ENCODE results near the gene SPRING1. TPM values are rescaled to one million over a fixed set of nuclear protein-coding genes. Genes with fewer than 3 reads are reported as not detected.

The SPRING1 gene
- total and polyA plus RNA-seq, 2 of the 4 experiments (the other 2 are of a cell fraction): 12.4 to 14.0 TPM

DNA sequence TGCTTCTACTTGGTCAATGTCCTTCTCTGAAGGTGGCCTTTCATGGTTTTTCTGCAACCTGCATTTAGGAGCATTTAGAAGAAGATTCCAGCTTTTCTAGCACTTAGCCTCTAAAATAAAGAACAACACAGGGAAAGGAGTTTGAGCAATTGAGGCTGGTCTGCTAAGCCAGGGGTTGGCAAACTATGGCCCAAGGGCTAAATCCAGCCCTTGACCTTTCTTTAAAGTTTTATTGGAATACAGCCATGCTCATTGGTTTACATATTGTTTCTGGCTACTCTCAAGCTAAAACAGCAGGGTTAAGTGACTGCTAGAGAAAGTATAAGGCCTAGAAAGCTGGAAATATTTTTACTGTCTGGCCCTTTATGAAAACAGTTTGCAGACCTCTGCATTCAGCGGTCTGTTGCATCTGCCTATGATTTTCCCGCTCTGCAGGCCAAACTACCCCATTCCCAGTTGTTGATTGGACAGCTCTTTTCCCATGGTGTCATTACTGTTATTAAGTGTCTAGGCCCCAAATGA is 39.3 kb downstream of the SPRING1 start:
- ChIA-PET CTCF (interaction anchor here (2.3 kb wide), 1 partner anchor 701 kb away, joined by 5 read pairs; no protein-coding TSS in a partner anchor), POLR2A (ENCODE audit: unreplicated experiment) (no interaction called here)
- Histone ChIP-seq H4K91ac (ENCODE audit: insufficient read depth, low read depth, low read length) (no peak overlapping the region), H3K9me3 (ENCODE audit: control insufficient read depth, insufficient read depth, low read length) (no peaks in the 10 kb centered on the region), H2AK5ac (ENCODE audit: low read depth, low read length) (no peak overlapping the region), H3K79me1 (ENCODE audit: low read depth in 1 of 2, low read length in 2 of 2) (no peaks in the 10 kb centered on the region), H2BK15ac (ENCODE audit: low read depth, low read length) (no peak overlapping the region), H3K36me3 (ENCODE audit: control insufficient read depth, insufficient read depth, low read length) (no peaks in the 10 kb centered on the region), H3K9me1 (ENCODE audit: insufficient read depth, low read length) (peaks cover 4% of the 10 kb centered on the region; the same call in 1 of the 2 replicates), H3K4me3 (ENCODE audit: insufficient read depth, low read depth, low read length) (no peak overlapping the region), H4K20me1 (ENCODE audit: insufficient read depth, low read length) (no peaks in the 10 kb centered on the region), H4K8ac (ENCODE audit: low read depth in 2 of 2, low read length in 2 of 2) (no peak overlapping the region), H3K27me3 (ENCODE audit: control insufficient read depth, insufficient read depth, low read length) (peaks cover 32% of the 10 kb centered on the region), H3K18ac (ENCODE audit: low read depth, low read length) (no peak overlapping the region), H2AFZ (replicated peaks; ENCODE audit: low read length, poor library complexity) (no peak overlapping the region), H3K14ac (replicated peaks; ENCODE audit: low read depth, low read length) (no peak overlapping the region), H2BK20ac (ENCODE audit: low read depth, low read length) (no peak overlapping the region), H4K5ac (ENCODE audit: low read depth, low read length) (no peak overlapping the region), H3K9ac (ENCODE audit: low read depth, low read length) (no peak overlapping the region), H2BK5ac (ENCODE audit: low read depth, low read length, poor library complexity, severe bottlenecking) (no peak overlapping the region), H3K56ac (ENCODE audit: extremely low read depth, insufficient read depth, low read length) (no peak overlapping the region), H3K4ac (ENCODE audit: low read depth, low read length) (no peak overlapping the region), H3K23ac (ENCODE audit: low read depth, low read length) (no peak overlapping the region), H2BK120ac (ENCODE audit: low read depth, low read length) (no peak overlapping the region), H3K4me2 (ENCODE audit: low read depth, low read length) (no peak overlapping the region), H3K4me1 (ENCODE audit: control insufficient read depth, insufficient read depth, low read length) (no peaks in the 10 kb centered on the region), H3K27ac (ENCODE audit: insufficient read depth, low read length) (no peak overlapping the region), H2AK9ac (replicated peaks; ENCODE audit: low read depth, low read length, poor library complexity) (no peak overlapping the region)
- no TSS peak for BruUV-seq (replicated peaks)
- no peak for TF ChIP-seq MAFK (IDR thresholded peaks at IDR 0.05; ENCODE audit: low read depth, low read length)
- TF ChIP-seq, protein P1, sequence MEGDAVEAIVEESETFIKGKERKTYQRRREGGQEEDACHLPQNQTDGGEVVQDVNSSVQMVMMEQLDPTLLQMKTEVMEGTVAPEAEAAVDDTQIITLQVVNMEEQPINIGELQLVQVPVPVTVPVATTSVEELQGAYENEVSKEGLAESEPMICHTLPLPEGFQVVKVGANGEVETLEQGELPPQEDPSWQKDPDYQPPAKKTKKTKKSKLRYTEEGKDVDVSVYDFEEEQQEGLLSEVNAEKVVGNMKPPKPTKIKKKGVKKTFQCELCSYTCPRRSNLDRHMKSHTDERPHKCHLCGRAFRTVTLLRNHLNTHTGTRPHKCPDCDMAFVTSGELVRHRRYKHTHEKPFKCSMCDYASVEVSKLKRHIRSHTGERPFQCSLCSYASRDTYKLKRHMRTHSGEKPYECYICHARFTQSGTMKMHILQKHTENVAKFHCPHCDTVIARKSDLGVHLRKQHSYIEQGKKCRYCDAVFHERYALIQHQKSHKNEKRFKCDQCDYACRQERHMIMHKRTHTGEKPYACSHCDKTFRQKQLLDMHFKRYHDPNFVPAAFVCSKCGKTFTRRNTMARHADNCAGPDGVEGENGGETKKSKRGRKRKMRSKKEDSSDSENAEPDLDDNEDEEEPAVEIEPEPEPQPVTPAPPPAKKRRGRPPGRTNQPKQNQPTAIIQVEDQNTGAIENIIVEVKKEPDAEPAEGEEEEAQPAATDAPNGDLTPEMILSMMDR (conservative IDR thresholded peaks at IDR 0.05; ENCODE audit: low read depth, low read length): no peak
- TF ChIP-seq, protein P2, sequence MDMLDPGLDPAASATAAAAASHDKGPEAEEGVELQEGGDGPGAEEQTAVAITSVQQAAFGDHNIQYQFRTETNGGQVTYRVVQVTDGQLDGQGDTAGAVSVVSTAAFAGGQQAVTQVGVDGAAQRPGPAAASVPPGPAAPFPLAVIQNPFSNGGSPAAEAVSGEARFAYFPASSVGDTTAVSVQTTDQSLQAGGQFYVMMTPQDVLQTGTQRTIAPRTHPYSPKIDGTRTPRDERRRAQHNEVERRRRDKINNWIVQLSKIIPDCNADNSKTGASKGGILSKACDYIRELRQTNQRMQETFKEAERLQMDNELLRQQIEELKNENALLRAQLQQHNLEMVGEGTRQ (IDR thresholded peaks at IDR 0.05; ENCODE audit: low read depth, low read length): no peak
- no CpG with 5 or more reads among the region's 2 CpGs for WGBS, 2 experiments (ENCODE audit: extremely low coverage in 2 of 2, insufficient read length in 1 of 2)
- dilution Hi-C loops (cut with HindIII; ENCODE audit: low sequenced_read_pairs, unreplicated experiment): no loop called here
- intact Hi-C loops (cut with micrococcal nuclease): no loop called here
- in situ Hi-C loops (cut with MboI; ENCODE audit: low sequenced_read_pairs): loop anchor here (10.0 kb wide), 1 partner anchor 704 kb away; no protein-coding TSS in a partner anchor
- DNase-seq: no peak
- ATAC-seq (ENCODE audit: low read depth): no peak
